Mesodermal cell (in vitro differentiated cells): ENCODE results near the gene HOXA11.

Experiments
- H3K27ac ChIP-seq: 2 replicates; pipeline ENCODE4 v1.7.0; 2013; ENCODE audit warnings: mild to moderate bottlenecking, low read depth, low read length, moderate library complexity; ENCODE audit not compliant: severe bottlenecking
- H3K36me3 ChIP-seq: 2 replicates; pipeline ENCODE4 v1.7.1; 2013; ENCODE audit warnings: mild to moderate bottlenecking, low read length, moderate library complexity; ENCODE audit not compliant: control insufficient read depth, insufficient read depth
- H3K4me1 ChIP-seq: one replicate; pipeline ENCODE4 v1.7.1; 2013; ENCODE audit warnings: mild to moderate bottlenecking, low read length; ENCODE audit not compliant: insufficient read depth, control insufficient read depth, poor library complexity, severe bottlenecking
- H3K4me3 ChIP-seq: 2 replicates; pipeline ENCODE4 v1.7.0; 2013; ENCODE audit warnings: low read length, control low read depth, mild to moderate bottlenecking; ENCODE audit not compliant: insufficient read depth, poor library complexity, severe bottlenecking; ENCODE audit errors: extremely low read depth
- H3K9me3 ChIP-seq: 2 replicates; pipeline ENCODE4 v1.7.1; 2013; ENCODE audit warnings: mild to moderate bottlenecking, low read length, moderate library complexity; ENCODE audit not compliant: control insufficient read depth
- WGBS, 2 experiments: methylation state at CpG; one replicate each; pipeline ENCODE4 v1.1.5; 2013; ENCODE audit warnings: missing lambda C conversion rate in 2 of 2; ENCODE audit not compliant: insufficient coverage in 2 of 2; 5-methylcytosine and 5-hydroxymethylcytosine counted together

HOXA11 gene

DNA sequence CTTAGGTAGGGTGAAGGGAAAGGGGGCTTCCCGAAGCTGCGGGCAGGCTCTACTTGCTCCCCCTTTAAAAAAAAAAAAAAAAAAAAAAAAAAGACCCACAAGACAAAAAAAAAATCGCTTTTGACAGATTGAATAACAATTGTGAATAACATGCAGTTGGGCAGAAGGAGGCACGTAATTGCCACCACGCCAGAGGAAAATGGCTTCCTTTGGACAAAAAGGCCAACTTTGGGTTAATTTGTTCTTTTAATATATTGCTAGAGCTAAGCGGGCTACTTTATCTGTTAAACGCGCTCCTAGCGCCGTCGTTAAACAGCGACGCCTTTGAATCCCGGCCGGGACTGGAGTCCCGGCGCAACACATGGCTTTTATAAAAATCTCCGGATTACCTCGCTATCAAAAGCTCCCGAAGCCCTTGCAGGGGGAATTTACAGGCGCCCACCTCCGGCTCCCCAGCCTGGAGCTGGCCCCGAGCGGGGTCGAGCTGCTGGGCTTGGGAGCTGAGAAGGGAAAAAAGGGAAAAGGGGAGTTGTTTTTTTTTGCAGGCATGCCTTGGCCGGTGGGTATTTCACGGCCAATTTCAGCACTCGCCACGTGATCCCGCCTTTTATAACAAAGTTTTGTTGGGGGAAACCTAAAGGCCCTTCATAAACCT is 1.2 kb downstream of the HOXA11 start:
- Histone ChIP-seq H3K4me3 (peak overlapping the region; percentile 34), H3K36me3 (no peaks in the 10 kb centered on the region), H3K9me3 (no peaks in the 10 kb centered on the region), H3K27ac (no peak overlapping the region), H3K4me1 (peaks cover 12% of the 10 kb centered on the region)
- WGBS, 2 experiments = 1 to 2% methylated on average over 19 to 23 of the region's 30 CpGs

GRCh38 chr7:27182861-27183681 is 2.0 kb downstream of the HOXA11 start:
- Histone ChIP-seq H3K27ac (no peak overlapping the region), H3K4me1 (peaks cover 6% of the 10 kb centered on the region), H3K9me3 (no peaks in the 10 kb centered on the region), H3K4me3 (peak overlapping the region; percentile 5), H3K36me3 (no peaks in the 10 kb centered on the region)
- WGBS, 2 experiments = 2% methylated on average over 17 to 27 of the region's 39 CpGs

DNA sequence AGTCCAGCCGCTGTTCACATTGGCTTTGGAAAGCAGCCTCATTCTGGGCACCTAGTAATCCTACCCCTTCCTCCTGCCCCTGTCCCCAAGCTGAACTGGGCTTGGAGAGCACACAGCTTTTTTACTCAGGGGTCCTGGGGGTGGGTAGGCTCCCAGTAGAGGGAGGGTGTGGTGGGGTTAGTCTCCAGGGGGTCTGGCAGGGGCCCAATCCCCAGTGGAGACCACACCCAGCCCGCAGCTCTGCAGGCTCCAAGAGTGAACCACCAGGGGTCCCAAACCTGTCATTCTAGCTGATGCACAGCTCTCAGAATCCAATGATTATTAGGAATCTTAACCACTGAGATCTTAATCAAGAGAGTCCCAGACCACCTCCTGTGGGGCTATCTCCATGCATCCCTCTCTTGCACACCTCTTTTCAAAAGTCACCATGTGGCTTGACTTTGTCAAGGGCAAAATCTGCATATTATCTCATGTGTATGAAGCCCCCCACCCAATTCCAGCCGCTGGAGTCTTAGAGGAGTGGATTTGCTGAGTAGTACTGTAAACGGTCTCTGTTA is 2.7 kb downstream of the HOXA11 start:
- Histone ChIP-seq H3K27ac (no peak overlapping the region), H3K4me1 (peaks cover 6% of the 10 kb centered on the region), H3K36me3 (no peaks in the 10 kb centered on the region), H3K9me3 (no peaks in the 10 kb centered on the region), H3K4me3 (no peak overlapping the region)
- 10 to 46% methylated on average over 2 to 3 of the region's 4 CpGs for WGBS, 2 experiments

DNA sequence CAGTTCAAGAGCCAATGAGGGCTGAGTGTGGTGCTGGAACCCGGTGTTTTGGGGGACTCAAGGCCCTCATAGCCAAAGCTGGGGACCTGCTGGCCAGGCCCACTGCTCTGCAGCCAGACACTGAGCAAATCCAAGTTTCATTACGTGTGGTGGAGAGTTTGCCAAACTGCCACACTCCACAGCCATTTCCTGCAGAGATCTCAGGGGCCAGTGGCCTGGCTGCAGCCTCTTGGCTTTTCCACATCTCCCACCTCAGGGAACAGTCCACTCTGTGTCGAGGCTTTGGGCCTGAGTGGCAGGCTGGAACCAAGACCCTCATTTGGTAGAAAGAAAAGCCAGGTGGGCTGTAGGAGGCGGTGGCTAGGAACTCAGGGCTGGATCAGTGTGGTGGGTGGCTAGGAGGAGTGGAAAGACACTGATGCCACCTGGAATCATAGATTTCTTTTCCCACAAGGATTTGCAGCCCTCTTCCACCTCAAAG is 3.2 kb downstream of the HOXA11 start:
- H3K4me1 ChIP-seq = peaks cover 6% of the 10 kb centered on the region
- no peaks in the 10 kb centered on the region for H3K36me3 ChIP-seq
- H3K9me3 ChIP-seq = no peaks in the 10 kb centered on the region
- WGBS, 2 experiments = 0 to 52% methylated on average over 1 to 3 of the region's 4 CpGs
- H3K27ac ChIP-seq = no peak overlapping the region
- no peak overlapping the region for H3K4me3 ChIP-seq

DNA sequence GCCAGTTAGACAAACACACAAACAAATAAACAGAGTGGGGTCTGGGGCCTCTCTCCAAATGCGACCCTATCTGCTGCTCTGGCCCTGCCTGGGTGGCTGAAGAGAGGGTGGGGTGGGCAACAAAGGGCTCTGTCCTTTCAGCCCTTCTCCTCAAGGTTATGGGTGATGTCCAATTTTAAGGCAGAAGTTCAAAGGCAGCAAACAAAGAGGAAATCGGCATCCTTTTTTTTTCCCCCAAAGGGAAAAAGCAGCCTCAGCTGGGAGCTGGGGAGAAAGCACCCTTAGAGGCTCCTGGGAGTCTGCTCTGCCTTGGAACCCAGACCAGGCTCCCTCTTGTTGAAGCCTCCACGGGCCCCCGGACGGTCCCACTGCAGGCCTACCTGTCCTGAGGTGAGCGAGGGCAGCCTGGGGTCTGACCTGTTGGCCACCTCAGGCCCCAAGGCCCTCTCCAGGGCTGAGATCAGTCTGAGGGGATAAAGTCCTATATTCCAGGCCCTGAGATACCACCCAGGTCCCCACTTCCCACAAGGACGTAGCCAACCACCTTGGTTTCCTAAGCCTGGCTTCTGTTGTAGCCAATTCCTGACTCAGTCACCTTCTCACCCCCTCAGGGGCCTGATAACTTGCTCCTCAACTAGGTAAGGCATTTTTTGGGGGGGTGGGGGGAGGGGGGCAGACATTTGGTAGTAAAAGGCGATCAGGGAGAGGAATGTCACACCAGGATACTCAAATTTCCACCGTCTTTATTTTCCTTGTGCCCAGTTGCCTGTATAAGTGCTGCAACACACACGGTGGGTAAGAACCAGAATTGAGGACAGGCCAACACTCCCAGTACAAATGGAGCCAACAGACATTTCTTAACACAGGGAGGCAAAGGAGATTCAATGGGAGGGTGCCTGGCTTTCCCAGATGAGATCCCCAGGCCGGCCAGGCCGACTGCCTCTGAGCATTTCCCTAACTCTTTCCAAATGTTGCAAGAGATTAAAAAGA is 4.3 kb downstream of the HOXA11 start:
- Histone ChIP-seq H3K9me3 (no peaks in the 10 kb centered on the region), H3K36me3 (no peaks in the 10 kb centered on the region), H3K4me1 (peaks cover 6% of the 10 kb centered on the region), H3K4me3 (no peak overlapping the region), H3K27ac (no peak overlapping the region)
- WGBS, 2 experiments = 26 to 40% methylated on average over 9 of the region's 12 CpGs

DNA sequence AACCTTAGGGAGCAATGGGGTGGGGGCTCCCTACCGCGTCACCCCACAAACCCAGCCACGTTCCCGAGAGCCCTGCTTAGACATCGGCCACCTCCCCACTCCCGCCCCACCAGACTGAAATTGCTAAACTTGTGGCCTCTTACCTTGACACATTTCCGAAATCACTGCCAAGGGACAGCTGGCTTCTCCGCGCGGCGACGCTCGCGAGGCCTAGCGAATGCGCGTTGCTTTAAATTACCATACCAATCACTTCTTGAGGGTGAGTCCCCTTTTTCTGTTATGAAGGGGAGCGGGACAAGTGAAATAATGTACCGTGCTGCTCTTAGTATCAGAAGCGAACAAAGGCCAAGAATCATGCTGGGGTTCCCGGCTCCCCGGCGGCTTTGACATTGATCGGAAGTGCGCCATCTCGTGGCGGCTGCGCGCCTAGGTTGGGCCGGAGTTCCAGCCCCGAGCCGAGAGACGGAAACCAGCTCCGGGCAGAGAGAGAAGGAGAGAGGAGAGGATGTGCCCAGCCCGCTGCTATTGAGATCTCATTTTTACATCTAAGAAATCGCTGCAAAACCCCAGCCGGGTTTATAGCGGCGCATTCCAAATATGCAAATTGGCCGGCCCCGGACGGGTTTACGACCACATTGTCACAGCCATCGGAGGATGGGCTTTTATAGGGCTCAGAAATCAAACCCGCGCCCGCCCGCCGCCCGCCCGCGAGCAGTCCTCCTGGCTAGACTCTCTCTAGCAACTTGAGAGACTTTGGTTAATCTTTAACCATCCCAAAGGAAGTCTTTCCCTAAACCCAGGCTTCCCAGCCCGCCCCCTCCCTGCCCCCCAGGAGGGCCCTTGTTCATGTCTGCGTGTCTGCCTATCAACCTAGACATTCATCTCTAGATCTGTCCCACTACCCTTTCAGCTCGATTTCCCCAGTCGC is 5.3 kb downstream of the HOXA11 start:
- 2 to 4% methylated on average over 32 to 41 of the region's 56 CpGs for WGBS, 2 experiments
- Histone ChIP-seq H3K9me3 (no peaks in the 10 kb centered on the region), H3K4me1 (peaks cover 2% of the 10 kb centered on the region), H3K36me3 (no peaks in the 10 kb centered on the region), H3K27ac (peak overlapping the region; percentile 29), H3K4me3 (peak overlapping the region; percentile 16)

DNA sequence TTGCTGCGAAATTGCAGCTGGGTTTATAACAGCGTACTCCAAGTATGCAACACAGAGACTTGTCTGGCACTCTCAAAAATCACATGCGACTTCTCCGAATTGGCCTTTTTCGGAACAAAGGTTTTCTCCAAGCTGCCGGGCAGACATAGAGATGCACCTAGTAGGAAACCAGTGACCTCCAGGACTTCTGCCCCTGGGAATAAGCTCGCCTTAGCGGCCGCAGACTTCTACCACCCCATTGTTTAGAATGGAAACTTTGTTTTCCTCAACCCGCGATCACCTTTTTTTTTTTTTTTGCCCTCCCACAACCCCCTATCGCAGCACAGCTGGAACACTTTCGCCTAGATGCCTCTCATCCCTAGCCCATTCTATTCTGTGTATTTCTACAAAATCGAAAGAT is 6.0 kb downstream of the HOXA11 start:
- Histone ChIP-seq H3K4me1 (peaks cover 5% of the 10 kb centered on the region), H3K4me3 (peak overlapping the region; percentile 16), H3K36me3 (no peaks in the 10 kb centered on the region), H3K27ac (no peak overlapping the region), H3K9me3 (no peaks in the 10 kb centered on the region)
- 4 to 5% methylated on average over 12 to 13 of the region's 14 CpGs for WGBS, 2 experiments

DNA sequence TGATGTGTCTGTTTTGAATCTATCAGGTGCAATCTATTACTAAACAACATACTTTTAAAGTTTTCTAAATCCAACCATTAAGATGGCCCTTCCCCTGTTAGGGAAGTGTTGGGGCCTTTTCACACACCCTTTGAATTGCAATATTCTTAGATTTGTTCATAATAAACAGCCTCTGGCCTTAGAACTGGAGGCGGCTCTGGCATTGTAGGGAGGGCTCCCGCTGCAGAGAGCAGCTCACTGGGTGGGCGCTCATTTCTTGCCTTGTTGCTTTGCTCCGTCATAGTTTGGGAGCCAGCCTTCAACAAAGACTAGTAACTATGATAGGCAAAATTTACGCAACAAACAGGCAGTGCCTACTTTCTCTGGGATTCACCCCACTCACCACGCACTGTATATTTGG is 6.7 kb downstream of the HOXA11 start:
- H3K36me3 ChIP-seq = no peaks in the 10 kb centered on the region
- H3K27ac ChIP-seq = no peak overlapping the region
- H3K4me1 ChIP-seq = peaks cover 5% of the 10 kb centered on the region
- H3K9me3 ChIP-seq = no peaks in the 10 kb centered on the region
- WGBS, 2 experiments = 14 to 23% methylated on average over 2 to 4 of the region's 6 CpGs
- no peak overlapping the region for H3K4me3 ChIP-seq

GRCh38 chr7:27177795-27178320 is 7.2 kb downstream of the HOXA11 start:
- no peaks in the 10 kb centered on the region for H3K36me3 ChIP-seq
- WGBS, 2 experiments = 0 to 28% methylated on average over 1 to 4 of the region's 5 CpGs

More at GRCh38 chr7:27177795-27178320, 7.2 kb downstream of the HOXA11 start:
- Histone ChIP-seq H3K4me1 (peaks cover 3% of the 10 kb centered on the region), H3K27ac (no peak overlapping the region), H3K9me3 (no peaks in the 10 kb centered on the region), H3K4me3 (no peak overlapping the region)
